GM21526 (cell line): Measurements from ENCODE around the gene MITF.

ENCODE experiments used
- ATAC-seq: cut with Tn5 transposase; IDR thresholded peaks from one replicate; pipeline ENCODE4 v1.9.1; 2021; ENCODE audit warnings: moderate library complexity; ENCODE audit not compliant: unreplicated experiment, low FRiP score

The MITF gene

GRCh38 chr3:69739204-69740102, at the start of gene MITF:
MITF (plus strand) TSS chr3:69739464; CDS start chr3:69739598, 134 bp downstream.
- peak; percentile 98 for ATAC-seq

DNA sequence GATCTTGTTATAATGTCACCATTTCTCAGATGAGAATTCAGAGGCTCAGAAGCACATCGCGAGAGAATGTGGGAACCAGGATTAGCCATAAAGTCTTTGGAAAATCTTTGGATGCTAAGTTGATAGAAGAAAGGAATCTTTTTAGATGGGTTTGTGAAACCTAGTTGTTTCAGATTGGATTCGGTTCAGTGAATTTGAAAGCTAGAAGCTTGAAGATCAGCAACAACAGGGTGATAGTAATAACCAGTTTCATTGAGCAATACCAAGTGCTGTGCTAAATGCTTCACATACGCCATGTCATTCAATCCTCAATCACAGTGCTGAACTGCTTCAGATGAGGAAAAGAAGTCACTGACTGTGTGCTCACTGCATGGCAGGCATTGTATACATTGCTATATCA, 47.4 kb upstream of the MITF start:
- ATAC-seq, result no peak

DNA sequence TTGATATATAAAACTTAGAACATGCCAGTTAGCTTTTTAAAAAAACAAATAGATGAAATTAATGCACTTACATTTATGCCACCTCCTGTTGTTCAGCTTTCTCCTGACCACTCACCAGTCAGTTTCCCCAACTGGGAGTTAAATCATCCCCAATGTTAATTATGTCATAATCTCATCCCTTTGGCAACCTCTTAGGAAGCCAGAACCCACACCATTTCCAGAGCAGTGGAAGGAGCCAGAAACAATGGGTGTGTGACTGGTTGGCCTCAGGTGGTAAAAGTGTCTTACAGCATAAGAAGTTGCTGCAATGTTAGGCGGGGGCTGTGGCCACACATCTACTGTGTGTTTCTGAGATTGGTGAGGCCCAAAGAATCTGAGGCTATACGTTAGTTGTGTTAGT, 46.5 kb upstream of the MITF start:
- no peak for ATAC-seq

DNA sequence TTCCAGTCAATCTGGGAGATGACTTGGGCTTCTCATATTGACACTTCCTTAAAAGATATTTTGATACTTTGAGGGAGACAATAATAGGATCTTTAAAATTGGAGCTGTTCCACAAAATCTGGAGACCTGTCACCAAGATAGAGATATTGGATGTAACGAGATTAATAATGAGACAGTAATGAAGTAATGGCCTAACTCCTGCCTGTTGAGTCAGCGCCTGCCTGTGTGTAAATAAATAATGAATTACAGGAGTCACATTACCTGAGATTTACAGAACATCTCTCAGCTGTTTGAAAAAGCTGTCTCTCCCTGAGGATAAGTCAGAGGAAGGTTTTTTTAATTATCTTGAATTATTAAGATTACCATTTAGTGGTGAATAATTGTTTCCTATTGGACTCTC, 43.8 kb upstream of the MITF start:
- ATAC-seq, result no peak

- no peak for ATAC-seq
Observed at GRCh38 chr3:69695933-69696332, 43.3 kb upstream of the MITF start.

- ATAC-seq, result no peak
Observed at GRCh38 chr3:69696367-69696766, 42.9 kb upstream of the MITF start.

DNA sequence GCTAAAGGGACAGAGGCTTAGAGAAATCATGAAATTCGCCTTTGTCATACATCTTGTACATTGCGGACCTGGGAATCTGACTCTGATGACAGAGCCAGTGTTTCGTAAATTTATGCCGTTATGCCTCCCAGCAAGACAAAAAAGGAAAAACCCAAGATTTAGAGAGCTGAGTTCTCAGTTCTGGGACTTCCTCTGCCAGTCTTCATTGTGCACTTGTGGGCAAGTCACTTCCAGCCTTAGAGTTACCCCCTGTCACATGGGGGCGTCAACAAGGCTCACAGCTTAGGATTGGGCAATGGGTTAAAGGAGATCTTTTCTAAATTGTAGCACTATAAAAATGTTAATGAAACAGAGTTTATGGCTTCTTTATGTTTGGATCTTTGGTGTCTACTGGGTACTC, 41.9 kb upstream of the MITF start:
- ATAC-seq, result no peak

DNA sequence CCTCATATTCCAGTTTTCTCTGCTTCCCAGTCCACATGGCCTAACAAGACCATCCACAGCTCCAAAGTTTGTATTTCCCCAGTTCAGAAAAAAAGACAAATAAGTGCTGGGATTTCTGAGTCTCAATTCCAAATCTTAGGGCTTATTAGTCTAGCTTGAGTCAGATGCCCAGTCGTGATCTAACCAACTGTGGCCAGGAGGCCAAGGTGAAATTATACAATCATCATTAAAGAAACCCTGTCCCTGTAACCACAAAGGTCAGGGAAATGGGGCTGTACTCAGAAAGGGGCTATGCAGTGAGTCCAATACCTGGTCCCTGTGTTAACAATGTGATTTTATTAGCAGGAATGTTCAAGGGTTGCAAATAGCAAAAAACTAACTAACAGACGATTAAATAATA, 40.5 kb upstream of the MITF start:
- no peak for ATAC-seq

- ATAC-seq, result no peak
Observed at GRCh38 chr3:69699183-69699582, 40.1 kb upstream of the MITF start.

DNA sequence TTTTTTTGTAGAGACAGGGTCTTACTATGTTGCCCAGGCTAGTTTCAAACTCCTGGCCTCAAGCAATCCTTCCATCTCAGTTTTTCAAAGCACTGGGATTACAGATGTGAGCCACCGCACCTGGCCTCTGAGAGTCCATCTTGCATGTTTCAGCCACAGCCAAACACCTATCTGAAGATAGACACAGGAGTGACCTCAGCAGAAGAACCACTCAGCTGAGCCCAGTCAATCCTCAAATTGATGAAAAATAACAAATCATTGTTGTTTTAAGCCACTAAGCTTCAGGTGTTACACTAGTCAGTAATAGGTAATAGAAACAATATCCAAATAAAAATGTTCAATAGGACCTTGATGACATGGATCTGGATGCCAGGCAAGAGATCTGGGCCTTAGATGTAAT, 38.3 kb upstream of the MITF start:
- ATAC-seq, result no peak

DNA sequence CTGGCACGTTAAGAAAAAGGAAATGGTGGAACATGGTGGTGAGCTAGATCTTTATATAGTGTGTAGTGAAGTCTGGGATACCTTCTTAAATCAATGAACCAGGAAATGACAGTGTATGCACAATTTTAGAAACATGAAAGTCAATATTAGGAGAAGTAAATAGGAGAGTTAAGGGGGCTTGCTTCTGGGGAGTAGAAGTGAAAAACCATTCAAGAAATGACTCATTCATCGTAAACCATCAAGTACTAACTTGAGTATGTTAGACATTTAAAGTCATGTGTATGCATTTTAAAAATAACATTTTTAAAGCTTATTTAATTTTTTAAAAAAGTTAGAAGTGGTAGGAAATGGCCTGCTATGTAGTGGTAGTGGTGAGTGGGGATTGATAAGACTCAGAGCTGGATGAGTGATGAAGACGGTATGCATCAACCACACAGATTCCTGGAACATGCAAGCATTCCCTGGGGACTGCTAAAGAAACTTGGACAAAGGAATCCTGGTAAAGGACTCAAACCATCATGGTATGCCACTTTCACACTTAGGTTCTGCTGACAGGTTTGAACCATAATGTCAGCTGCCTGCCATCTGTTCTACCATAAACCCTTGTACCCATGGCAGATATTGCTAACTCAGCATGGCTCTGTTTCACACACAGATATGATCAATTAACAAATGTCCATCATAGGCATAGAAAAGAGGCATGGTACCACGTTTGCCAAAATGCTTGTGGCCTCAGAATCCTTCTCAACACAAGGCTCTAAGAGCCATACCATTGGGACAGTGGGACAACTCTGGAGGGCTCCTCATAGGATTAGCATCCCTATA, 28.9 kb upstream of the MITF start:
- ATAC-seq, result no peak

DNA sequence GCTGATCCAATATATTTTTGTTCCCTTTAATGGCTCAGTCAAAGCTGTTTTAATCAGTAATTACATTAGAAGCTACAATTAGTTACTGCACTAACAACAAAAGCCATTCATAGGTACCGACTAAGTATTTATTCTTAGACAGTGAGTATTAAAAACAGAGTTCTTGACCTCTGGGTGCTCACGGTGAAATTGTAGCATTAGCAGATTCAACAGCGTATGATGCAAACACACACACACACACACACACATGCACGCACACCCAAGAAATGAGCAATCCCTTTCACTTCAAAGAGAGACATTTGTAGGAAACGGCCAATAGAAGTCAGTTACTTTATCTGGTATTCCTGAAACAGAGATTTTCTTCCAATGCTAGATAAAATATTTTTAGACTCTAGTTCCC, 27.0 kb upstream of the MITF start:
- no peak for ATAC-seq

GRCh38 chr3:69712933-69713332, 26.3 kb upstream of the MITF start:
- ATAC-seq, result no peak

DNA sequence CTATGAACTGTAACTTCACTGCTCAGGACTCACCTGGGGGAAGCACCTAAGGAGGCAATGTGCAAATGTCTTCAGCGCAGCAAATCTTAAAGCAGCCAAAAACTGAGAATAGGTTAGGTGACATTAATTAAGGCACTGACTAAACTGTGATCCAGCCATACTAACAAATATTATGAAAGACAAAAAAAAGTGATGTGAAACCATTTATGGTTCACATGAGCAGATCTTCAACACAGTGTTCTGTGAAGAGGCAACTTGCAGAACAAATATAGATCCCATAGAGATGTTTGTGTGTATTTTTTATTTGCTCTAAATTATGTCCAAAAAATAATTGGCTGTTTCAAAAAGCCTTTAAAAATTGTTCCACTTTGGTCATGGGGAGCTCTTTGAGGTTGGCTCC, 24.1 kb upstream of the MITF start:
- no peak for ATAC-seq

DNA sequence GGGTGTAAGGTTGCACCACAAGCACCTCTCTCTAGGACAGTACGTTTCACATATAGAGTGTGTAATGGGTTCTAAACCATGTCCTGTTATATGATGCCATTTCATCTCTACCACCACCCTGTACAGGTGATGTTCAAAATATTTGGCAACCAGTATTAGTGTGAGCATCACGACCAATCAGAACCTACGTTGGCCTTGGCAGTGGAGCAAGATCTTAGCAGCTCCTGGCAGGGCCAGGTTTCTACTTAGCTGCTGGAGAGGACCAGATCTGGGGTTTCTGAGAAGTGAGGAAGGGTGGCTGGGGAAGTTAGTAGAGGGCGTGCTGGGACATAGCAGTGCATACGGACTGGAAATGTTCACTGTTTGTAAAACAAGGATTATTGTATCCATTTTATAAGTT, 23.1 kb upstream of the MITF start:
- ATAC-seq, result no peak

GRCh38 chr3:69718866-69719586, 20.2 kb upstream of the MITF start:
- ATAC-seq, result no peak

DNA sequence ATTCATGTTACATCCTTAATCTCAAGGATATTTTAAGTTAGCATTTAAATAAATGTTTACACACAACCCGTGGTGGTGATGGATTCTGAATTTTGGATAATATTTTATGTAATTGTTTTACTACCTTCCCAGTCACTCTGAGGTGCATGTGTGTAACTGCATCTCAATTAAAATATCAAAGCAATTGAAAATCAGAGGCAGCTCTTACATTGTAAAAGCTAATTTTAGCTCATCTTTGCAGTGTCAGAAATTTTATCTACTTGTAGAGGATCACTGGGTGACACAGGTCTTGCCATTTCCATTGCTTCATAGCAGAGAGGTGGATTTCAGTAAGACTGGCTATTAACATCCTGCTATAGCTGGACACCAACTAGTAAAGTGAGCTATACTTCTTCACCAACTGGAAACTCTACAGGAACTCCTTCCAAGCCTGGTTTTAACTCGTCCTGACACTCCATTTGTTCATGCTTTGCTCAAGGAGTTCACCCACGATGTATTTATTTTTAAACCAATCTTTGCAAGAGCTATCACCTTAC, 19.6 kb upstream of the MITF start:
- no peak for ATAC-seq

DNA sequence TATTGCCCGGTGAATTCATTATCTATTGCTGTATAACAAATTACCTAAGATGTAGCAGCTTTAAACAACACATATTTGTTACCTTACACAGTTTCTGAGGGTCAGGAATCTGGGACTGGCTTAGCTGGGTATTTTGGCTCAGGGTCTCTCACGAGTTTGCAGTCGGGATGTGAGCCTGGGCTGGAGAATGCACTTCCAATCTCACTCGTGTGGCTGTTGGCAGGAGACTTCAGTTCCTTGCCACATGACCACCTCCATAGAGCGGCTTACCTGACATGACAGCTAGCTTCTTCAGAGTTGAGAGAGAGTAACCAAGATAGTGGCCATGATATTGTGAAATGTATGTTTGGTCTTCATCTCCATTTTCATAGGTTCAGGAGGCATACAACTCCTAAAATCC, 18.4 kb upstream of the MITF start:
- ATAC-seq, result no peak

DNA sequence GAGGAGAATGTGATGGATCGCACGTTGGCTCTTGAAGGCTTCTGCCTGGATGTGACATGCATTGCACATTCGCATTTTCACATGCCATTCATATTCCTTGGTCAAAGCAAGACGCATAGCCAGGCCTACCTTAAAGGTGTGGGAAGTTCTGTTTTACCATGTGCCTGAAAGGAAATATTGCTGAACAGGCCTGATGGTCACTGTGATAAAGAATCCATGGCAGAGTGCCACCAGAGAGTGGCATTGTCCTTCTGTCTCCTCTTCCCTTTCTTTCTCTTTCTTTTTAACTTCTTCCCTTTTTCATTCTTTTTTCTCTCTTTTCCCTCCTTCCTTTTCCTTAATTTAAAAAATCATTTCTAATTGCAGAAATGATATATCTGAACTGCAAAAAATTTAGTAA, 15.9 kb upstream of the MITF start:
- ATAC-seq, result no peak

- no peak for ATAC-seq
Observed at GRCh38 chr3:69724722-69725435, 14.4 kb upstream of the MITF start.
